ENCODE measurements around the gene COQ6.
"Not testable (repeated sequence)": the region's sequence is repeated elsewhere in the genome, so short reads cannot be mapped to it uniquely, and the experiment has no call there.

The COQ6 gene

GRCh38 chr14:73988065-73988464 lies 38.0 kb downstream of the COQ6 start:
- no peak for ATAC-seq
- no peak for DNase-seq

GRCh38 chr14:73988656-73989055 lies 38.6 kb downstream of the COQ6 start:
- ATAC-seq, DNase-seq: not testable (repeated sequence)

- DNase-seq = no peak
- no peak for ATAC-seq
These were observed 41.0 kb downstream of the COQ6 start for GRCh38 chr14:73991092-73991491.

GRCh38 chr14:73994926-73995325 lies 44.8 kb downstream of the COQ6 start:
- not testable (repeated sequence) for ATAC-seq, DNase-seq

GRCh38 chr14:73995977-73996378 lies 45.9 kb downstream of the COQ6 start:
- no peak for ATAC-seq

GRCh38 chr14:73996731-73997107 lies 46.6 kb downstream of the COQ6 start:
- no peak for ATAC-seq
- DNase-seq = no peak

More at GRCh38 chr14:73995977-73996378, 45.9 kb downstream of the COQ6 start:
- no peak for DNase-seq

GRCh38 chr14:73997108-73997943 lies 47.2 kb downstream of the COQ6 start:
- ATAC-seq (no peak), DNase-seq (no peak)

GRCh38 chr14:73997944-73998447 lies 47.9 kb downstream of the COQ6 start:
- no peak for DNase-seq
- ATAC-seq = no peak

- DNase-seq (no peak), ATAC-seq (no peak)
These were observed 48.6 kb downstream of the COQ6 start for GRCh38 chr14:73998726-73999125.

GRCh38 chr14:74005664-74006063 lies 55.6 kb downstream of the COQ6 start:
- not testable (repeated sequence) for ATAC-seq

GRCh38 chr14:74008843-74009499 lies 58.9 kb downstream of the COQ6 start:
- ATAC-seq (no peak), DNase-seq (no peak)

More at GRCh38 chr14:74005664-74006063, 55.6 kb downstream of the COQ6 start:
- DNase-seq = not testable (repeated sequence)
